ENCODE data around the gene VKORC1L1.
"Not testable (repeated sequence)": the region's sequence is repeated elsewhere in the genome, so short reads cannot be mapped to it uniquely, and the experiment has no call there.

VKORC1L1 gene

GRCh38 chr7:65888434-65889156 is 15.7 kb downstream of the VKORC1L1 start:
- not testable (repeated sequence) for DNase-seq

GRCh38 chr7:65889722-65890121 is 16.8 kb downstream of the VKORC1L1 start:
- DNase-seq, result not testable (repeated sequence)

GRCh38 chr7:65892161-65892560 is 19.3 kb downstream of the VKORC1L1 start:
- no peak for DNase-seq

- DNase-seq, result no peak
These were observed 20.0 kb downstream of the VKORC1L1 start for GRCh38 chr7:65892835-65893234.

GRCh38 chr7:65896279-65896870 is 23.5 kb downstream of the VKORC1L1 start:
- DNase-seq, result no peak

GRCh38 chr7:65897289-65897688 is 24.4 kb downstream of the VKORC1L1 start:
- DNase-seq, result not testable (repeated sequence)

DNA sequence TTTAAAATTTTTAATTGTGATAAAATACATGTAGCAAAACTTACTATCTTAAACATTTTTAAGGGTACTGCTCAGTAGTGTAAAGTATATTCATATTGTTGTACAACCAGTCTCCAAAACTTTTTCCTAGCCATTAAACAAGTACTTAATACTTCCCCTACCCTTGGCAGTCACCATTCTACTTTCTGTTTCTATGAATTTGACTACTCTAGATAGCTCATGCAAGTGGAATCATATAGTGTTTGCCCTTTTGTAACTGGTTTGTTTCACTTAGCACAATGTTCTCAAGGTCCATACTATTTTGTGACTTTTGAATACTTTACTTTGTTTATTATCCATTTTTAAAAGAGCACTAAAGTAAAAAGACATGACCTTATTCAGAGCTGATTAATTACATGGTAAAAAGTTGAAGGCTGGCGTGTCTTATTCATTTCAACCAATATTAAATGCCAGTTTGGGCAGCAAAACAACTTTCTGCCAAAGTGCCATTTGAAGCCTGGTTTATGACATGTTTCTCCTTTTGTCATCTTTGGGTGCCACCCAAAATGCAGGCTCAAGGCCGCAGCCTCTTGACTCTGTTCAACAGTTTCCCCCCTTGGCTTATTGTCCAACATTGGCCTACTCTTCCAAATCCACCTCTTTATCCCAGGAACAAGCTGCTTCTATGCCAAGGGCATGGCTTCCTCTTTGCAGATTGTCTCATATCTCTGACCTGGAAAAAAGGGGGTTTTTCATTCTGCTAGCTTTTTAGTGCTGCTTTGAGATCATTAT is 26.0 kb downstream of the VKORC1L1 start:
- DNase-seq, result not testable (repeated sequence)

- no peak for DNase-seq
These were observed 29.4 kb downstream of the VKORC1L1 start for GRCh38 chr7:65902306-65902705.

DNA sequence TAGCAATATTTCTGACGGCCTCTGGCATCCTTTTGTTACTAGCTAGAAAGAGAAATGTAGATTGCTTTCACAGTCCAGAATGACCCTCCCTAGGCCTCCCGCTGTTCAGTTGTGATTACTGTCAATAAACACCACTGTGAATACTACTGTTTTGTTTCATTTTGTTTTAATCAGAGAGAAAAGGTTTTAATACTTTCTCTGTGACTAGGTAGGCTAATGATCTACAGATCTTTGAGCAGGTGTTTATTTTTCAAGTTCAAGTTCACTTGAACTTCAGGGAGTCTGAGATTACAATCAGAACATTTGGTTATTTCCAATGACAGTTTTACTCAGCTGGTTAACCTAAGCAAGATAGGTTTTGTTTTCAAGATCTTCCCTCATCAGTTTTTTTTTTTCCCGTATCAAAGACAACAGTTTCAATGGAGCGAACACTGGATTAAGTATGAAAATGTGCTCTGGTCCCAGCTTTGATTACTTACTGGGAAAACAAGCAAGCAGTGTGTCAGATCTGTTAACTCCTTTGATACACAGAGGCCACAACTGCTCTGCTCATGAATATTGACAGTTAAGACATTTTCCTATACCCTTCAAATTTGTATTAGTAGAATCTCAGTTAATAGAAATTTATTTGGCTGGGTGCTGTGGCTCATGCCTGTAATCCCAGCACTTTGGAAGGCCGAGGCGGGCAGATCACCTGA is 34.8 kb downstream of the VKORC1L1 start:
- no peak for DNase-seq

- no peak for DNase-seq
These were observed 37.4 kb downstream of the VKORC1L1 start for GRCh38 chr7:65910237-65910636.

DNA sequence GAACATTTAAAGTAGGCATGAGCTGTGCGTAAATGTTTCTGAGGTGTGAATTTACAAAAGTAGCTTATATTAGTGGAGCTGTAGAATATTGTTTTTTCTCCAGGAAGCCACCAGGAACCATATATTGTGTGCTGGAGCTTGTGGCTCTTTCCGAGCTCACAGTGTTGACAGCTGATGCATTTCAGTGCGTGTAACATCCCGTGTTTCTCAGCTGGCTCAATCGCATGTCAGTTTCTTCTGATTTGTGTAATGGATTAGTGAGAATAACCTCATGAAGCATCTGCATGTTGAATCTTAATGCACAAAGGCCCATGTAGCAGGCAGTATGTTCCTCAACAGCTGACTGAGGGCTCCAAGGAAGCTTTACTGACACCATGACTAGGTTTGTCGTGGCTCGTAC is 39.4 kb downstream of the VKORC1L1 start:
- DNase-seq, result no peak

GRCh38 chr7:65915921-65916657 is 43.2 kb downstream of the VKORC1L1 start:
- no peak for DNase-seq

DNA sequence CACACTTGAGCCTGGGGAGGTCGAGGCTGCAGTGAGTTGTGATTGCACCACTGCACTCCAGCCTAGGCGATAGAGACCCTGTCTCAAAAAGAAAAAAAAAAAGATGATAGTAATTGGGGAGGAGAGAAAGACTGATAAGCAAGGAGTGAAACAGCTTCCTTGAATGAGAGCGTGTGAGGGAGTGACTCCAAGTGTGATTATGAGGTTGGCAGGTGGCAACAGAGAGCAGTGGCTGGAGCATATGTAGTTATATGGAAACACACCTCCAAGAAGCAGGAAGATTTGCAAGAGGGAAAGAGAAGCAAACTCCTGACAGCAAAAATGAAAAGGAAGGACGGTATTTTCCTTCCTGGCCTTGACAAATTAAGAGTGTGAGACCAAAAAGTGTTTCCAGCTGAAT is 50.4 kb downstream of the VKORC1L1 start:
- DNase-seq, result no peak

- no peak for DNase-seq
These were observed 51.3 kb downstream of the VKORC1L1 start for GRCh38 chr7:65924193-65924592.

DNA sequence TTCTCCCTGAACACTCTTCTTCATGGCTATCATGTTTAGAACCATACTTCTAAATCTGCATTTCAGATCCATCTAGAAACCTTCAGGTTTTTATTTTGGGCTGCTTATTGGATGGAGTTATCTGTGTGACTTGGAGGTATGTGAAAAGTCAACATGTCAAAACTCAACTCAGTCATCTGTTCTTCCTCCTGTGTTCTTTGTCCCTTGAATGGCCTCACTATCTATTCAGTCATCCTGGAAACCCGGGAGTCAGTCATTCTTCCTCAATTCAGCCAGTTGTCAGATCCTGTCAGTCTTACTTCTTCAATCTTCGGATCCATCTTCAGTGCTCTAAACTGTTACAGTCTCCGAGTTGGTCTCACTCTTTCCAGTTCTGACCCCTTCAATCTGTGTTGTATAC is 52.2 kb downstream of the VKORC1L1 start:
- no peak for DNase-seq

GRCh38 chr7:65926588-65926987 is 53.7 kb downstream of the VKORC1L1 start:
- DNase-seq, result no peak

DNA sequence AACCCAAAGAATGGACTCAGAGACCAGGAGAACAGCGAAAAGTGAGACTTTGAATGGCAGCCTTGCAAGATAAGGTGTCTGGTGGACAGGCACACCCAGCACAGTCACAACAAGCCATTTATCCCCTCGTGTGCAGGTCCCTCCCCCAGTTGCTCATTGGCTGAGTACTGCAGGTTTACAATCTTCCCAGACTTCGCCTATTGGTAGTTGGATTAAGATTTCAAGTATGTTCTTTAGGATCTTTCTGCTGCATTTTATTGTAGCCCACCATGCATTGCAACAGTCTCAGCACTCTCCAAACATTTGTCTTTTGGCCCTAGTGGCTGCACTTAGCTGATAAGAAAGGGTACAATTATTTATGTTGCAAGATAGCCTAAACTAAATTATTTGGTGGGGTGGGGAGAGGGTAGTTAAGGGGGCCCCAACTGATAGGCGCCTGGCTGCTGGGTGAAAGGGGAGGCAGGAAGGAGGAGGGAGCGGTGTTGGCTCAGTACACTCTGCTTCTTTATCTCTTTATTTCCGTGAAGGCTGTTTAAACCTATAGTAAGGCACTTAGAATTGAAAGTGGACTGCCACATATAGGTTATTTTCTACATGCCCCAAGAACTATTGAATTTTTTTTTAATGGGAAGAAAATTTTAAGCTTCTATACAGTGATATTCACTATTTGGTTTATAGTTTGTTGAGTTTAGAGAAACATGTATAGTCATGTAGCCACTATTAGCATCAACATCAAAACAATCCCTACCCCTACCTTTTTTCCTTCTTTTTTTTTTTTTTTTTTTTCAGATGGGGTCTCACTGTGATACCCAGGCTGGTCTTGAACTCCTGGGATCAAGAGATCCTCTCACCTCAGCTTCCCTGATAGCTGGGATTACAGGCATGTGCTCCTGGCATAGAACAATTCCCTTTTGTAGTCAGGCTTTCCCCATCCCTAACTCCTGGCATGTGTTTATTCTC is 54.9 kb downstream of the VKORC1L1 start:
- no peak for DNase-seq

GRCh38 chr7:65931685-65932084 is 58.8 kb downstream of the VKORC1L1 start:
- DNase-seq, result no peak

GRCh38 chr7:65937296-65937695 is 64.4 kb downstream of the VKORC1L1 start:
- no peak for DNase-seq

GRCh38 chr7:65938336-65938895 is 65.5 kb downstream of the VKORC1L1 start:
- no peak for DNase-seq

DNA sequence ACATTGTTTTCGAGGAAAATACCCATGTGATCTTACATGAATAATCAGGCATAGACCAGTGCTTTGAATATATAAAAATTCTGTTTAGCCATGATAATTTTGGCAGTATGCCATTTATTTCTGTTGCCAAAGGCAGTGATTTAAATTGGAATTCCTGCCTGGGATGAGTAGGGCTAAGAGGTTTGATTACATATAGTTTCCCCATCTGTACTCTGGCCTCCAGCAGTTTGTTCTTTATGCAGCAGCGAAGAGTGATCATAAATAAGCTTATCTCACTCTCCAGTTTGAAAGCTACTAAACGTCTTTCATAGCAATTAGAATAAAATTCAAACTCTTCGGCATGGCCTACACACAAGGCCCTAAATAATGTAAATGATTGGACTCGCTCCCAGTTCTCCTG is 72.9 kb downstream of the VKORC1L1 start:
- not testable (repeated sequence) for DNase-seq

All from 8988T (cell line).